HG03457 (cell line): ENCODE data around the gene C10orf62.
"Not testable (repeated sequence)": the region's sequence is repeated elsewhere in the genome, so short reads cannot be mapped to it uniquely, and the experiment has no call there.

ENCODE experiments used
- ATAC-seq: cut with Tn5 transposase; IDR thresholded peaks from one replicate; pipeline ENCODE4 v1.9.1; 2021; ENCODE audit warnings: moderate number of reproducible peaks; ENCODE audit not compliant: unreplicated experiment

C10orf62 gene

DNA sequence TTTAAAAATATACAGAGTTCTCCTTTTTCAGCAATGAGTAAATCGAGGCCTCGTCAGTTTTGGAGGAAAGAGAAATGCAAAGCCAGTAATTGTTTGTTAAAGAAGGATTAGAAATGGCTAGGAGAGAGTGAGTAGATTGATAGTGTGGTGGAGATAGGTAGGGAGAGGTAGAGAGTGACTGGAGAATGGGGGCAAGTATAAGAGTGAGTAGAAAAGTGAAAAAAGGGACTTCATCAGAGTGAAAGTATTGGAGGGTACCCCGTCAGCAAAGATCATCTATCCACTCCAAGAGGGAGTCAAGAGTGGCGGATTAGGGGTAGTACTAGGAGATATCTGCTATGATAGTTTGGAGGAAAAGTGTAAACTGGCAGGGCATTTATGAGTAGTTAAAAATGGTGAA lies 26.2 kb upstream of the C10orf62 start:
- no peak for ATAC-seq

DNA sequence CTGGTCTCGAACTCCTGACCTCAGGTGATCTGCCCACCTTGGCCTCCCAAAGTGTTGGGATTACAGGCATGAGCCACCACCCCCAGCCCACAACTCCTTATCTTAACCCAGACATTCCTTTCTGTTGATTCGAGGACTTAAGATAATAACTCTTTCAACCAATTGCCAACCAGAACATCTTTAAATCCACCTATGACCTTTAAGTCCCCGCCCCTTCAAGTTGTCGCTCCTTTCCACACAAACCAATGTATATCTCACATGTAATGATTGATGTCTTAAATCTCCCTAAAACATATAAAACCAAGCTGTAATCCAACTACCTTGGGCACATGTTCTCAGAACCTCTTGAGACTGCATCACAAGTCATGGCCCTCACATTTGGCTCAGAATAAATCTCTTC lies 24.7 kb upstream of the C10orf62 start:
- no peak for ATAC-seq

DNA sequence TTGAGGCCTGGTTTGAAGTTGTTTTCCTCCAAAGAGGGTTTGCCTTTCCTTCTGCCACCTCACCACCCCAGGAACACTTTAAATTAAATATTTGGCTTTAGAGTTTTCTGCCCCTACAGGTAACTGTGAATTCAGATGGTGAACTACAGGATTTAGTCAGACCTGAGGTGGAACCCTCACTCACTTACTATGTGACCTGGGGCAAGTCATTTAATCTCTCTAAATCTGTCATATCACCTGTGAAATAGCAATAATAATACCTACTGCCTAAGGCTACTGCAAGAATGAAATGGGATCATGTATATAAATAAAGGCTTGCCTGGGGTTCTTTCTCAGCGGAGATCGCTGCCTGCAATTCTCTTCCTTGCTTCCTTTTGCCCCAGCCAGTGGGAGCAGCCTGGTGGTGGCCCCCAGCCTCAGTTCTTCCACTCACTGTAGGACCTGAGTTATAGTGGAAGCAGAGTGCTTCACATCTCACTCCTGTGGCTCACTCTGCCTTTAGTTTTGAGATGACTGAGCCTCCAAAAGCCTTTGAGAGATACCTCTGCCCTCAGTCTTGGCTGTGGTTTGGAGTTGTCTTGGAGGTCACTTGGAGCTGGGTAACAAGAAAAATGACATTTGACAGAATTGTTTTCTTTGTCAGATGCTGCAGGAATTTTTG lies 23.1 kb upstream of the C10orf62 start:
- ATAC-seq: no peak

DNA sequence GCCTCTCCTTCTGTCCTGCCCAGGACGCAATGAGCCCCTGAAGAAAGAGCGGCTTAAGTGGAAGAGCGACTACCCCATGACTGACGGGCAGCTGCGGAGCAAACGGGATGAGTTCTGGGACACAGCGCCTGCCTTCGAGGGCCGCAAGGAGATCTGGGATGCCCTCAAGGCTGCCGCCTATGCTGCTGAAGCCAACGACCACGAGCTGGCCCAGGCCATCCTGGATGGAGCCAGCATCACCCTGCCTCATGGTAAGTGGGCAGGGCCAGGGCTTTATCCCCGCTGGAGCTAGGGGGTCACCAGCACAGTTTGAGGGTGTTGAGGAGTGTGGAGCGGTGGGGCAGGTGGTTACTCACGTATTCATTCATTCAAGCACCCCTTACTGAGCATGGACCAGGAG lies 21.6 kb upstream of the C10orf62 start:
- no peak for ATAC-seq

DNA sequence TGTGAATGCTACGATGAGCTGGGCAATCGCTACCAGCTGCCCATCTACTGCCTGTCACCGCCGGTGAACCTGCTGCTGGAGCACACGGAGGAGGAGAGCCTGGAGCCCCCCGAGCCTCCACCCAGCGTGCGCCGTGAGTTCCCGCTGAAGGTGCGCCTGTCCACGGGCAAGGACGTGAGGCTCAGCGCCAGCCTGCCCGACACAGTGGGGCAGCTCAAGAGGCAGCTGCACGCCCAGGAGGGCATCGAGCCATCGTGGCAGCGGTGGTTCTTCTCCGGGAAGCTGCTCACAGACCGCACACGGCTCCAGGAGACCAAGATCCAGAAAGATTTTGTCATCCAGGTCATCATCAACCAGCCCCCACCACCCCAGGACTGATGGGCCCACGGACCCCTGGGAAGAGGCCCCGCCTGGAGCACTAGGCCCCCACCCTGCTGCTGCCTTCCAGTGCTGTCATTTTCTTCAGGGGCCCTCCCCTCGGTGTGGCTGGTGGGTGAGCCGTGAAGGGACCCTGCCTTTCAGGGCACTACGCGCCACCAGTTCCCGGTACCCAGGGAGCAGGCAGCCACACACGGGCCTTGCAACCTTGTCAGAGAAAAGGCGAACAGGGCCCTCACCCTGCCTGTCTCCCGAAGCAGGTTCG lies 19.3 kb upstream of the C10orf62 start:
- ATAC-seq: no peak

DNA sequence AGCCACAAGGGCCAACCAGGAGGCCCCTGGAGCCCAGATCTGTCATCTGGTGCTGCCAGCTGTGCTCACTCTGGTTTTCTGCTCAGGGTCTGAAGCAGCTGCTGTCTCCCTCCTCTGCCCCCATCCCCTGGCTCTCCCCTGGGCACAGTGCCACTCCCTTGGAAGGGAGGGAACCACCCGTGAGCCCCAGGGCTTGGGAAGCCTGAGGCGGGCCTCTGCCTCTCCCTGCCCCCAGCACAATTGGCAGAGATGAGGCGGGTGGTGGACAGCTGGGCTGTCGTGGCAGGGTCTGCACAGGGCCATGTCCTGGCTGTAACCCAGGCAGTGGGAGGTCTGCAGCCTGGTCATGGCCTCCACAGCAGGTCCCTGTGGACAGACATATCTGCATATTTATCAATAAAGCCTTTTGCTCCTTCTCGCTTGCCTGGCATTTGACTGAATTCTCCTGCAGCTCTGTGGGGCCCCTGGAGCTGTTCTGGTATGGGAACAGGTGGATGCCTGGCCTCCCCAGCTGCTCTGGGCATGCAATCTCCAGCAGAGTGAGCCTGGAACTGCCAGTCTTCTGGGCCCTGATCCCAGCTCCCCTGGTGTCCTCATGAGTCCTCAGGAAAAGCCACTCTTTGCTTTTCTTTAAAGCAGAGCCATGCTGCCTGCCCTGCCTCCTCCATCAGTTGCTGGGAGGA lies 18.6 kb upstream of the C10orf62 start:
- no peak for ATAC-seq

DNA sequence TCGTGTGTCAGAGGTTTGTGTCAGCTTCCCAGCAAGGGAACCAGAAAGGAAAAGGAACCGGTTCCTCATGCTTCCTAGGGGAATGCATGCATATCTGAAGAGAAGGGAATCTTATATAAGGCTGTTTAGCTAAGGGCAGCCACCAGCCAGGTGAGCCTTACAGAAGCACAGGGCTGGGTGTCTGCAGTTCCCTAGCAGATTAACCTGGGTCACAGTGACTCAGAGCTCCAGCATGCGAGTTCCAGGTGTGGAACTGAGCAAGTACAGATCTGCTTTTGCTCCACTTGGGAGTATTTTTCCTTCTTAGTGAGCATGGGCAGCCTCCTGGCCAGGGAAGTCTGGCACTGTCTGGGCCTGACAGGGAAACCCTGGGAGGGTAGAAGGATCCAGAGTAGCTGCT lies 17.9 kb upstream of the C10orf62 start:
- no peak for ATAC-seq

DNA sequence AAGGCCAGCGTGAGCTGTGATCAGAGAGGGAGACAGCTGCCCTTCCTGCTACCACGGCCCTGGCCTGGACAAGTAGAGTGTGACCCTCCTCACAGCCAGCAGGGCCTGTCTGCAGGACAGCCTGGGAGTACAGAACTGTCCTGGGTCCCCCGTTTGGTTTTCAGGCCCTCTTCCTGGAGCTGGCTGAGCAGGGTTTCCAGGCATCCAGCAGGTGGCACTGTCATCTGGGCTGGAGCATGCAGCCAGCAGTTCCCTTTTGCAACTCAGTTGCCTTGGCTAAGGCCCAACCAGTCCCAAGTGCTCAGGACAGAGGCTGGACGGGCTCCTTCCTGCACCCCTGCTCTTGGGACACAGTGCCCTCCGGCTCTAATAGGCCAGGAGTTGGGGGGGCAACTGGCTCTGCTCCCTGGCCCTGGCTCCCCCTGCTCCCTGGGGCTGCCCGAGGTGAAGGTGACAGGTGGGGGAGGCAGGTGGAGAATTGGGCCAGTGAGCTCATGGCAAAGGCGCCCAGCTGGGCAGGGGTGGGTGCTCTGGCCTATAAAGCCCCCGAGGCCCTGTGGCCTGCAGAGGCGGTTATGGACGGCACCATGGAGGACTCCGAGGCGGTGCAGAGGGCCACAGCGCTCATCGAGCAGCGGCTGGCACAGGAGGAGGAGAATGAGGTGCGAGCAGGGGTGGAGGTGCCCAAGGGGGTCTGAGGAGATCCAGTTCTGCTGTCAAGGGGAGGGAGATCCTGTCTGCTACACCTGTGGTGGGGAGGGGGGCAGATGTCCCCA lies 17.1 kb upstream of the C10orf62 start, which contains the start of gene ANKRD2:
Gene ANKRD2, plus strand, starts transcription at position 566 of the 776 bp plus-strand sequence. Its CDS starts 10 bp downstream, at position 576.
- ATAC-seq: no peak

DNA sequence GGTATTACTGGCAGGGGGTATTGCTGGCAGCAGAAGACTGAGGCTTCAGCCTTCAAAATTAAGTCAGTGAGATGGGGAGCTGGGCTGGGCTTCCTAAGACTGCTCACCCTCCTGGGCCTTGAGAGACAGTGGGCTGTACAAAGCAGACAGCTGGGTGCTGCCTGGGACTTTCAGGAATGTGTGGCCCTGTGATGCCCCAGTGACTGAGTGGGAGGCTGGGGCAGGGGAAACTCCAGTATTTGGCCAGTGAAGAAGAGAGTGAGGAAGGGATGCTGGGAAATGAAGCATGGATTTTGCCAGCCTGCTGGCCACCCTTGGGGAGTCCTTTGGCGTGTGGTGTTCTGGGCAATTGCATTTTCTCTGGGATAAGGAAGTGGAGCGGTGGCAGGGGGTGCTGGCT lies 16.5 kb upstream of the C10orf62 start:
- ATAC-seq: no peak

DNA sequence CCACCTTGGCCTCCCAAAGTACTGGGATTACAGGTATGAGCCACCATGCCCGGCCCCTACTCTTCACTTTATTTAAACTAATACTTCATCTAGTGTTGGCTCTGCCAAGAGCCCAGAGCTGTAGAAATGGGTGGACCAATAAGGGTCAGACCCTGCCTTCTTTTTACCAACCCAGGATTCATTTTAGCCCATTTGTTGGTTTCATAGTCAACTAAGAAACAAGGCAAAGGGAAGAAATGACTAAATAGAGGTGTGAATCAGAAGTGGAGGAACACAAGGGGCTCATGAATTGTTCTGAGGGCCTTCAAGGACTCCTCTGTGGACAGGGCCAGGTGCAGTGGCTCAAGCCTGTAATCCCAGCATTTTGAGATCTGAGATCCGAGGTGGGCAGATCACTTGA lies 15.8 kb upstream of the C10orf62 start:
- no peak for ATAC-seq

DNA sequence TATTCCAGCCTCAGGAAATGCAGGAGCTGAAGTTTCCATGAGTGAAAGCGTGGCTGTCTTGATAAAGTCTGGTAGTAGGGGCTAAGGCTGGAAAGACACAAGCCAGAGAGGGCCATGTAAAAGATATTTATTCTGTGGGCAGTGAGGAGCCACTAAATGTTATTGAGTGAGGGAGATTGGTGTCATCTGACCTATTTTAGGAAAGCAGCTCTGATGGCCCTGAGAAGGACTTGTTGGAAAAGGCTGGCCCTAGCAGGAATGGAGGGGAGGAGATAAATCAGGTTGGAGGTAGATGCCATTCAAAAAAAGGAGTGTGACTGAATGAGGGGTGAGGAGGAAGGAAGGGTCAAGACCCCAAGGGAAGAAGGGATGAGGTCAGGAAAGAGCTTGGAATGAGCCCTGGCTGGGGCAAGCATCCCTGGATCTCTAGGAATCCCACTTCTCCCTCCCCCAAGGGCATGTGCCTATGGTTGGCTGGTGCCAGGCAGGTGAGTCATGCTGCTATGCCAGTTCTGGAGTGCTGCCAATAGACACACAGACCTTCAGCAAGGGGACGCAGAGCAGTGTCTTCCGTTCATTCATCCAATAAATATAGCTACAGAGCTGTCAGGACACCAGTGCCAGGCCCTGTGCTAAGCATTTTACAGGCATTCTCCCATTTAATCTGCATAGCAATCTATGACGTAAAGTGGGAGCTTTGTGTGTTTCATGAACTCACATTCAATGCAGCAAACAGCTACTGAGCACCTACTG lies 15.0 kb upstream of the C10orf62 start:
- ATAC-seq: no peak

DNA sequence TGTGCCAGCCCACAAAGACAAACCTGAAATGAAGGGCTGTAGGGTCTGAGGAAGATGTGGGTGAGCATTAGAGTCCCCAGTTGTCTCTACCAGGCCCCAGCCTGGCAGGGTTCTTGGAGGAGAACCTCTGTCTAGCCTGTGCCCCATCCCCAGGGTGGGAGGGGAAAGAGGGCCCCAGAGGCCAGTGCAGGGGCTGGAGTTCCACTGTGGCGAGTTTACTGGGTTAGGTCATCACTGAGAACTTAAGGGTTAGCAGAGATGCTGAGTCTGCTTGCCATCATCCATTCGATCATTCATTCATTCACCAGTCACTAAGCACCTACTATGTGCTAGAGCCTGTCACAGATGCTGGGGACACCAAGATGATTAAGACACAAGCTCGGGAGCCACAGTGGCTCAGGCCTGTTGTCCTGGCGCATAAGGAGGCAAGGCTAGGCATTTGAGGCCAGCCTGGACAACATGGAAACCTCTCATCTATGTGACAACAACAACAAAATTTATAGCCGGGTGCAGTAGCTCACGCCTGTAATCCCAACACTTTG lies 14.3 kb upstream of the C10orf62 start:
- ATAC-seq: no peak

DNA sequence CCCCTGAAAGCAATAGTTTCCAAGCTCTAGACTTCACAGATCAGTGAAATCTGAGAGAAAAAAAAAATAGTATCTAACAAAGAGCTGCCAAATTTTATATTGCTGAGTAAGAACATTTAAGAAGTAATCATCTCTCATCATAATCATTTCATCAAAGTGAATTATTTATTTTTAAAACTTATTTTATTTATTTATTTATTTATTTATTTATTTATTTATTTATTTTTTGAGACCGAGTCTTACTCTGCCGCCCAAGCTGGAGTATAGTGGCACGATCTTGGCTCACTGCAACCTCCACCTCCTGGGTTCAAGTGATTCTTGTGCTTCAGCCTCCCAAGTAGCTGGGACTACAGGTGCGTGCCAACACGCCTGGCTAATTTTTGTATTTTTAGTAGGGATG lies 13.0 kb upstream of the C10orf62 start:
- not testable (repeated sequence) for ATAC-seq

DNA sequence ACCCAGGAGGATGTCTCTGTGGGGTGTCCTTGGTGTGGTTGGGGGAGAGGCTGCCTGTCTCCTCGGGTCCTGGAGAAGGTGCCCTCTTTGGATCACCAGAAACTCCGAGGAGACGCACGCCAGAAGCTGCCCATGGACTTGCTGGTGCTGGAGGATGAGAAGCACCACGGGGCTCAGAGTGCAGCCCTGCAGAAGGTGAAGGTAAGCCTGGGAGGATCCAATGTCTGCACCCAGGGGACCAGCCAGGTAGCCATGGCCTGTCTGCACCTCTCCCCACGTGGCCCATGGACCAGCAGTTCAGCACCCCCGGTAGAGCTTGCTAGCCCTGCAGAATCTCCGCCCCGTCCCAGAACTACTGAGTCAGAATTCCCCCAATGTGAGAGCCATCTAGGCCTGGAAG lies 11.8 kb upstream of the C10orf62 start:
- ATAC-seq: no peak

DNA sequence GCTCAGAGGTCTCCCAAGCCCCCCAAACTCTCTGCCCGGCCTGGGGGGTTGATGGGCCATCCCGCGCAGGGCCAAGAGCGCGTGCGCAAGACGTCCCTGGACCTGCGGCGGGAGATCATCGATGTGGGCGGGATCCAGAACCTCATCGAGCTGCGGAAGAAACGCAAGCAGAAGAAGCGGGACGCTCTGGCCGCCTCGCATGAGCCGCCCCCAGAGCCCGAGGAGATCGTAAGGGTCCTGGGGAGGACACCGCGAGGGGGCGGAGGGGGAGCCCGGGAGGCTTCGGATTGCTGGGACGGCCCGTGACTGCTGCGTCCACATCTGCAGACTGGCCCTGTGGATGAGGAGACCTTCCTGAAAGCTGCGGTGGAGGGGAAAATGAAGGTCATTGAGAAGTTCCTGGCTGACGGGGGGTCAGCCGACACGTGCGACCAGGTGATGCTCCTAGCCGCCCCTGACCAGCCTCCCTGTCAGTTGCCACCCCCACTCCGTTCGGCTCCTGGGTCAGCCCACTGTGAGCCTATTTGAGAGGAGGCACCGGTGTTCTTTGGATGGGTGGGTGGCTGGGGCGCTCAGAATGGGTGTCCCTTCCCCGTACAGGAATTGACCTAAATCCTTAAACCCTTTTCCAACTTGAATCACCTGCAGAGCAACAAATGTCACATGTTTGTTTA lies 11.2 kb upstream of the C10orf62 start:
- ATAC-seq: no peak

DNA sequence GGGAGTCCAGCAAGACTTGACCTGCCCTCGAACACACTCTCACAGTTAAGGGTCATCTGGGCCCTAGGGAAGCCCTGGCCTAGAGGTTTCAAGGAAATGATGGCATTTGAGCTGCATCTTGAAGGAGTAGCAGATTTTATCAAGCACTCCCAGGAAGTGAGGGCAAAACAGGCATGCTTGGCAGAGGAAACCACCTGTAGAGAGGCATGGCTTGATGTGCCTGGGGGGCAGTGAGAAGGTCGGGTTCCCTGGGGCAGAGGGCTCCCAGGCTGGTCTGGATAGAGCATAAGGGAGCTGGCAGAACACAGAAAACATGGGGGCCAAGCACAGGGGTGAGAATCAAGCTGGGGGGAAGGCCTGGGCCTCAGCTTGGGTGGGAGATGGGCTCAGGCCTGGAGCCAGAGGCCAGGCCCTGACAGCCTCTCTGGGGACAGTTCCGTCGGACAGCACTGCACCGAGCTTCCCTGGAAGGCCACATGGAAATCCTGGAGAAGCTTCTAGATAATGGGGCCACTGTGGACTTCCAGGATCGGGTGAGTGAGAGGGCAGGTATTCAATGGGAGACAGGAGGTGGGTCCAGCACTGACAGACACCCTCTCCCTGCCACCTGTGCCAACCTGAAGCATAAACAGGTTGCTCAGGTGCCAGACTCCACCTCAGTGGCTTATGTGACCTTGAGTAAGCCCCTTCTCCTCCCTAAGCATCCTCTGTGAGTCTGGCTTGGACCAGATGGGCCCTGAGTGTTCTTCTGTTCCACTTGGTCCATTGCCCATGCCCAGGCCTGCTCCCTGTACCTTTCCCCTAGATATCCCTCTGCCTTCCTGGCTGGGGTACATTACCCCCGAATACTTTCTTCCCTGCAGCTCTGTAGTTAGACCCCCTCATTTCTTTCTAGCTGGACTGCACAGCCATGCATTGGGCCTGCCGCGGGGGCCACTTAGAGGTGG lies 8.8 kb upstream of the C10orf62 start:
- ATAC-seq: no peak

DNA sequence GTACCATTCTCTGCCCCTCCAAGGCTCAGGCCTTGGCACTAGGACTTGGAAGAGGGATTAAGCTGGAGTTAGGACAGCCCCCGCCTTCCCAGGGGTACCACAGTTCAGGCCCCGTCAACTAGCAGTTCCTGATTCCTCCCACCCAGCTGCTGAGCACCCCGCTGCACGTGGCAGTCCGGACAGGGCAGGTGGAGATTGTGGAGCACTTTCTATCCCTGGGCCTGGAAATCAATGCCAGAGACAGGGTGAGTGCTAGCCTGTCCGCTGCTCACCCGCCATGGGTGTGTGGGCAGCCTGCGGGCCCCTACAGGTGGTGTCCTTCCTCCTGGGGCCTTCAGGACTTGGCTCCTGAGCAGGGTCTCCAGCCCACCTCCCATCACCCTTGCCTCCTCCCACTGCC lies 7.4 kb upstream of the C10orf62 start:
- no peak for ATAC-seq

DNA sequence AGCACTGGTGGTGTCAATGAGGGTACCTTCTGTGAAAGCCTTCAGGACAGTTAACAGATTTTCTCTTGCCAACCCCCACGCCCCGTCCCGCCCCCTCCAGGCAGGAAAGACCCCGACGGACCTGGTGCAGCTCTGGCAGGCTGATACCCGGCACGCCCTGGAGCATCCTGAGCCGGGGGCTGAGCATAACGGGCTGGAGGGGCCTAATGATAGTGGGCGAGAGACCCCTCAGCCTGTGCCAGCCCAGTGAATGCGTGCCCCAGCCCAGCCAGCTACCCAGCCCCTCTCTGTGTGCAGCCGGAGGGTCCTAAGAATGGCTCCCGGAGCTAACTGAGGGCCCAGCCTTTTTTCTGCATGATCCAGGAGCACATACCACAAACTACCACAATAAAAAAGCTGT lies 6.0 kb upstream of the C10orf62 start:
- no peak for ATAC-seq
